ENCODE measurements around the gene MAPK7. TPM values are rescaled to one million over a fixed set of nuclear protein-coding genes. Genes with fewer than 3 reads are reported as not detected.

Gene MAPK7
- total and polyA plus RNA-seq, 5 donors: 9.0 to 16.7 (median 16.2) TPM

- Histone ChIP-seq H3K27ac (ENCODE audit: low read length) (no peak overlapping the region), H3K9me3 (ENCODE audit: control insufficient read depth, low read length) (no peaks in the 10 kb centered on the region), H3K4me3 (ENCODE audit: low read length) (no peak overlapping the region), H3K4me1 (ENCODE audit: control insufficient read depth, insufficient read depth, low read length) (peaks cover 2% of the 10 kb centered on the region), H3K27me3 (ENCODE audit: control insufficient read depth, insufficient read depth) (no peaks in the 10 kb centered on the region)
- WGBS: 74% methylated on average over 12 of the region's 12 CpGs
- no peak for ATAC-seq
- intact Hi-C loops (cut with DNase I): no loop called here
- no peak for DNase-seq
These were observed 5.9 kb upstream of the MAPK7 start for GRCh38 chr17:19372439-19372838.

DNA sequence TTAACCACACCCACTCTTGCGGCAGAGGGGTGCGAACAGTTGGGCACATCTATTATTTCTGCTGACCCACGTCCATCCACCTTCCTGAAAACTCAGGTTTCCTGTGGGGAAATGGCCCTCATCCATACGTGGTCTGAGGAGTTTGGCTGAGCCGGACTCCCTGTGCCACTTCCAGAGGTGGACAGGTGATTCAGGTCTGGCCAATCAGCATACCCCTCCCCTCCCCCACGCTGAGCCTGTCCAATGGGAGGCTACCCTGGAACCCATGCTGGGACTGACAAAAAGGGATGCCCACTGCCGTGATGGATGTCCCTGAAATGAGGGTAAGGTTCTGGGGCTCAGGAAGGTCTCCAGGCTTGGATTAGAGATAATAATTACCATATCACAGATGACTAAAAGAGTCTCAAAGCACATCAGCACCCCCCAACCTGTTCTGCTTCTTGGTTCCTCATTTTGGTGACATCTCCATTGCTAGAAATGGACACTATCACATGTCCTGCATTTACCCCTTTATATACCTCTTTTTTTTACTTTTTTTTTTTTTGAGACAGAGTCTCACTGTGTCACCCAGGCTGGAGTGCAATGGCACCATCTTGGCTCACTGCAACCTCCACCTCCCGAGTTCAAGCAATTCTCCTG, 5.3 kb upstream of the MAPK7 start:
- Histone ChIP-seq H3K27ac (ENCODE audit: low read length) (no peak overlapping the region), H3K9me3 (ENCODE audit: control insufficient read depth, low read length) (no peaks in the 10 kb centered on the region), H3K4me3 (ENCODE audit: low read length) (no peak overlapping the region), H3K4me1 (ENCODE audit: control insufficient read depth, insufficient read depth, low read length) (peaks cover 2% of the 10 kb centered on the region), H3K27me3 (ENCODE audit: control insufficient read depth, insufficient read depth) (no peaks in the 10 kb centered on the region)
- intact Hi-C loops (cut with DNase I): no loop called here
- peak in 1 of 3 donors; percentile 12 for DNase-seq
- no peak for ATAC-seq
- 76% methylated on average over 8 of the region's 8 CpGs for WGBS

DNA sequence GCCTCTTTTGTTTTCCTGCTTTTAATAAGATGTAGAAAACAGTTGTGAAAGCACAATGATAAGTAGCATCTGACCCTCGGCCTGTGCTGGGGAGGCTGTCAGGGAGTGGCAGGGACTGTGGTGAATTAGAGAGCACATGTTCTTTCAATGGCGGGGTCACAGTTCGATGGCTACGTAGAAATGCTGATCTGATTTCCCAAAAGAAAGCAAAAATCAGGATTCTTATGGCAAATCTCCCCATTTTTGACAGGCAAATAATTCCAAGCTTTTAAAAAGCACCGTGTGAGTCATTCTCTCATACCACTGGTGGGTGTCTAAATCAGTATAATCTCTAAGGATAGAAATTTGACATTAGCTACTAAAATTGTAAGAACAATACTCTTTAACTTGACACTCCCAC, 4.2 kb upstream of the MAPK7 start:
- no peaks in the 10 kb centered on the region for H3K27me3 ChIP-seq (ENCODE audit: control insufficient read depth, insufficient read depth)
- no peaks in the 10 kb centered on the region for H3K9me3 ChIP-seq (ENCODE audit: control insufficient read depth, low read length)
- ATAC-seq (no peak), DNase-seq (no peak)
- H3K4me1 ChIP-seq (ENCODE audit: control insufficient read depth, insufficient read depth, low read length): peaks cover 2% of the 10 kb centered on the region
- WGBS: 89% methylated on average over 5 of the region's 5 CpGs
- no peak overlapping the region for H3K4me3 ChIP-seq (ENCODE audit: low read length)
- H3K27ac ChIP-seq (ENCODE audit: low read length): no peak overlapping the region
- intact Hi-C loops (cut with DNase I): no loop called here

DNA sequence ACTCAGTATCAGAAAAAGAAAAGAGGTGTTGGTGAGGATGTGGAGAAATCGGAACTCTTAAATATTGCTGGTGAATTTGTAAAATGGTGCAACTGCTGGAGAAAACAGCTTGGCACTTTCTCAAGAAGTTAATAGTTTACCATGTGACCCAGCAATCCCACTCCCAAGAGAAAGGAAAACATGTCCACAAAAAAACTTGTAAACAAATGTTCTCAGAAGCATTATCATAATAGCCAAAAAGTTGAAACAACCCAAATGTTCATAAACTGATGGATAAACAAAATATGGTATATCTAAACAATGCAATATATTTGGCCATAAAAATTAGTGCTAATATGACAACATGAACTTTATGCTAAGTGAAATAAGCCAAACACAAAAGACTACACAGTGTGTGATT, 2.6 kb upstream of the MAPK7 start:
- ATAC-seq: no peak
- intact Hi-C loops (cut with DNase I): loop anchor here in 1 of 4 donors (5.0 kb wide), 1 partner anchor 132 kb away; no protein-coding TSS in a partner anchor

DNA sequence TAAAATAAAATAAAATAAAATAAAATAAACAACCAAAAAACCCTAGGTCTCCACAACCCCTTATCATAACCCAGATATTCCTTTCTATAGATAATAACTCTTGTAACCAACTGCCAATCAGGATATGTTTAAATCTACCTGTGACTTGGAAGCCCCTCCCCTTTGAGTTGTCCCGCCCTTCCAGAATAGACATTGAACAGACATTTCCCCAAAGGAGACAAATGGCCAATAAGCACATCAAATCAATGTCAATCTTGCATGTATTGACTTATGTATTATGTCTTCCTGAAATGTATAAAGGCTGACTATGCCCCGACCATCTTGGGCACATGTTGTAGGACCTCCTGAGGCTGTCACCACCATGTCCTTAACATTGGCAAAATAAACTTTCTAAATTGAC, 1.5 kb upstream of the MAPK7 start:
- Histone ChIP-seq H3K27ac (ENCODE audit: low read length) (no peak overlapping the region), H3K9me3 (ENCODE audit: control insufficient read depth, low read length) (no peaks in the 10 kb centered on the region), H3K27me3 (ENCODE audit: control insufficient read depth, insufficient read depth) (no peaks in the 10 kb centered on the region), H3K4me3 (ENCODE audit: low read length) (peak overlapping the region; percentile 63), H3K4me1 (ENCODE audit: control insufficient read depth, insufficient read depth, low read length) (no peaks in the 10 kb centered on the region)
- WGBS: 59% methylated on average over 2 of the region's 2 CpGs
- intact Hi-C loops (cut with DNase I): loop anchor here in 1 of 4 donors (5.0 kb wide), 1 partner anchor 130 kb away; no protein-coding TSS in a partner anchor
- DNase-seq (no peak), ATAC-seq (no peak)

More for the DNA sequence above, 2.6 kb upstream of the MAPK7 start:
- no peaks in the 10 kb centered on the region for H3K9me3 ChIP-seq (ENCODE audit: control insufficient read depth, low read length)
- 91% methylated on average over 1 of the region's 1 CpG for WGBS
- no peak overlapping the region for H3K27ac ChIP-seq (ENCODE audit: low read length)
- DNase-seq: no peak
- no peak overlapping the region for H3K4me3 ChIP-seq (ENCODE audit: low read length)
- no peaks in the 10 kb centered on the region for H3K27me3 ChIP-seq (ENCODE audit: control insufficient read depth, insufficient read depth)
- H3K4me1 ChIP-seq (ENCODE audit: control insufficient read depth, insufficient read depth, low read length): no peaks in the 10 kb centered on the region

DNA sequence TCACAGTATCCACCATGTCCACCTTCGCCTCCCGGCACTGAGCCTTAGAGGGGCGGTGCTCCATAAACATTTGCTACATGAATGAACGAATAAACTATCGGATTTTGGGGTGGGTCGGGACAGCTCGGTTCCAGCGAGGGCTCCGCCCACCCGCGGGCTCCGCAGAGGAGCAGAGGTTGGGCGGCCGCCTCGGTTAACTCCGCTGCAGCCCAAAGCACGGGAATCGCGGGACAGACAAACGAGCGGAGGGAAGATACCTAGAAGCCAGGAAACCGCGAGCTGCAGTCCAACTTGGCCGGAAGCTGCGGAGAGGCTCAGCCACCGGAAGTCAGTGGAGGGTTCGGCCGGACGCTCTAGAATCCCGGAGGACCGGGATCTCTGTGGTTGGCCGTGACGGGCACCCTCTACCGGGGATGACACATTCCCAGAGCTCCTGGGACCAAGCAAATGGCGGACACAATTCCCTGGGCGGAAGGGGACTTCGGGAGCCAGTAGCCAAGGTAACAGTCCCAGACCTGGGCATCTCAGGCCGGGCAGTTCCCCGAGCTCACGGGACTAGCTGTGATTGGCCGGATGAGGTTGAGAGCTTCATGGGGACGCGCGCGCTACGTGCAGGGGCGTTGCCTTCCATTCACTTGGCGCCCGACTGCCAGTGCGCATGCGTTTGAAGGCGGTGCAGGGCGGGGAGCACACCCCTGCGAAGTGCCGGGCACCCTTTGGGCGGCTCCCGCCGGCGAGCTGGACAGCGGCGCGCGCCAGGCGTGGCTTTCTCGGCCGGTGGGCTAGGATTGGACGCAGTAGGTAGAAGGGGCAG, 489 bp upstream of the MAPK7 start:
- peak; percentile 97 to 98 for ATAC-seq
- H3K4me1 ChIP-seq (ENCODE audit: control insufficient read depth, insufficient read depth, low read length): no peaks in the 10 kb centered on the region
- peak overlapping the region; percentile 63 for H3K4me3 ChIP-seq (ENCODE audit: low read length)
- H3K27me3 ChIP-seq (ENCODE audit: control insufficient read depth, insufficient read depth): no peaks in the 10 kb centered on the region
- peak; percentile 99 to 100 (median 99) for DNase-seq
- H3K27ac ChIP-seq (ENCODE audit: low read length): peak overlapping the region; percentile 98
- WGBS: under 1% methylated on average over 67 of the region's 67 CpGs
- no peaks in the 10 kb centered on the region for H3K9me3 ChIP-seq (ENCODE audit: control insufficient read depth, low read length)
- intact Hi-C loops (cut with DNase I): loop anchor here in 1 of 4 donors (5.0 kb wide), 1 partner anchor 129 kb away; no protein-coding TSS in a partner anchor

DNA sequence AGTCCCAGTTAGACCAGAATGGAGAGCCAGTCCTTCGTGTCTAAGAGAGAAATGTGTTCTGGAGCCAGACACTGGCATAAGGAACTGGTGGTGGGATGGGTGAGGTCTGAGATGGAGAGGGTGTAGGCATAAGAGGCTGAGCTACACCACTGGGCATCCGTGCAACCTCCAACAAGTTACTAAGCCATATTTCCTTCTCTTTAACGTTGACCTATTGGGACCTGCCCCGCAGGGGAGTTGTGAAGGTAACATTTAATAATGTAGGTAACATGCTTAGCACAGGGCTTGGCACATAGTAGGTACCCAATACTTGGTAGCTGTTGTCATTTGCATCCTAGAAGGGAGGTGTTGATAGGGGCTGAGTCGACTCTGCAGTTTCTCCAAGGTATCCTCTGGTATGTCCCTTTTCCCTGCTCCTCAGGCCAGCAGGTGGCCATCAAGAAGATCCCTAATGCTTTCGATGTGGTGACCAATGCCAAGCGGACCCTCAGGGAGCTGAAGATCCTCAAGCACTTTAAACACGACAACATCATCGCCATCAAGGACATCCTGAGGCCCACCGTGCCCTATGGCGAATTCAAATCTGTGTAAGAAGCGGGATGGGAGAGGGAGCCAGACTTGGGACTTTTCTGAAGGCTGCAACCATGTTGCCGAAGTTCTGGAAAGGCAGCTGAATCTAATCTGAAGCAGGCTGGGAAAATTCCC, 1.2 kb downstream of the MAPK7 start:
- ATAC-seq (no peak), DNase-seq (no peak)
- Histone ChIP-seq H3K4me1 (ENCODE audit: control insufficient read depth, insufficient read depth, low read length) (peaks cover 10% of the 10 kb centered on the region), H3K27ac (ENCODE audit: low read length) (no peak overlapping the region), H3K4me3 (ENCODE audit: low read length) (peak overlapping the region; percentile 77), H3K9me3 (ENCODE audit: control insufficient read depth, low read length) (no peaks in the 10 kb centered on the region), H3K27me3 (ENCODE audit: control insufficient read depth, insufficient read depth) (no peaks in the 10 kb centered on the region)
- intact Hi-C loops (cut with DNase I): loop anchor here in 2 of 4 donors (5.0 to 10.0 kb wide), 2 partner anchors 55 to 128 kb away; no protein-coding TSS in a partner anchor
- WGBS: 74% methylated on average over 13 of the region's 13 CpGs

GRCh38 chr17:19380481-19381301, 2.4 kb downstream of the MAPK7 start:
- Histone ChIP-seq H3K4me1 (ENCODE audit: control insufficient read depth, insufficient read depth, low read length) (peaks cover 11% of the 10 kb centered on the region), H3K9me3 (ENCODE audit: control insufficient read depth, low read length) (no peaks in the 10 kb centered on the region), H3K27ac (ENCODE audit: low read length) (no peak overlapping the region), H3K4me3 (ENCODE audit: low read length) (no peak overlapping the region), H3K27me3 (ENCODE audit: control insufficient read depth, insufficient read depth) (no peaks in the 10 kb centered on the region)
- 90% methylated on average over 29 of the region's 29 CpGs for WGBS
- intact Hi-C loops (cut with DNase I): loop anchor here in 1 of 4 donors (10.0 kb wide), 1 partner anchor 56 kb away; no protein-coding TSS in a partner anchor
- DNase-seq: peak in 2 of 3 donors; percentile 20 to 56
- ATAC-seq: no peak

DNA sequence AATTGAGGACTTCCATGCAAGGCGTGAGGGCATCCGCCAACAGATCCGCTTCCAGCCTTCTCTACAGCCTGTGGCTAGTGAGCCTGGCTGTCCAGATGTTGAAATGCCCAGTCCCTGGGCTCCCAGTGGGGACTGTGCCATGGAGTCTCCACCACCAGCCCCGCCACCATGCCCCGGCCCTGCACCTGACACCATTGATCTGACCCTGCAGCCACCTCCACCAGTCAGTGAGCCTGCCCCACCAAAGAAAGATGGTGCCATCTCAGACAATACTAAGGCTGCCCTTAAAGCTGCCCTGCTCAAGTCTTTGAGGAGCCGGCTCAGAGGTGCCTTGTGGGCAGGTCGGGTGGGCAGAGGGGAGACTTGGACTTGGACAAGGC, 3.1 kb downstream of the MAPK7 start:
- DNase-seq: peak in 1 of 3 donors; percentile 11
- no peak for ATAC-seq
- Histone ChIP-seq H3K27me3 (ENCODE audit: control insufficient read depth, insufficient read depth) (no peaks in the 10 kb centered on the region), H3K27ac (ENCODE audit: low read length) (no peak overlapping the region), H3K4me1 (ENCODE audit: control insufficient read depth, insufficient read depth, low read length) (peaks cover 11% of the 10 kb centered on the region), H3K9me3 (ENCODE audit: control insufficient read depth, low read length) (no peaks in the 10 kb centered on the region), H3K4me3 (ENCODE audit: low read length) (no peak overlapping the region)
- intact Hi-C loops (cut with DNase I): loop anchor here in 1 of 4 donors (10.0 kb wide), 1 partner anchor 57 kb away; no protein-coding TSS in a partner anchor
- 96% methylated on average over 7 of the region's 7 CpGs for WGBS

- Histone ChIP-seq H3K27ac (ENCODE audit: low read length) (no peak overlapping the region), H3K9me3 (ENCODE audit: control insufficient read depth, low read length) (no peaks in the 10 kb centered on the region), H3K4me1 (ENCODE audit: control insufficient read depth, insufficient read depth, low read length) (peaks cover 14% of the 10 kb centered on the region), H3K27me3 (ENCODE audit: control insufficient read depth, insufficient read depth) (no peaks in the 10 kb centered on the region), H3K4me3 (ENCODE audit: low read length) (no peak overlapping the region)
- intact Hi-C loops (cut with DNase I): loop anchor here in 1 of 4 donors (10.0 kb wide), 1 partner anchor 57 kb away; no protein-coding TSS in a partner anchor
- WGBS: 90% methylated on average over 31 of the region's 31 CpGs
- peak; percentile 14 to 67 (median 51) for DNase-seq
- ATAC-seq: no peak
These were observed 3.6 kb downstream of the MAPK7 start for GRCh38 chr17:19381741-19382444.
